Left lung (tissue), 10 donors: ENCODE results near the gene PARP16. TPM values are rescaled to one million over a fixed set of nuclear protein-coding genes. Genes with fewer than 3 reads are reported as not detected.
"Not testable (repeated sequence)": the region's sequence is repeated elsewhere in the genome, so short reads cannot be mapped to it uniquely, and the experiment has no call there.

Experiments used
- ATAC-seq: fragments of 200-7000 bp; cut with Tn5 transposase; one replicate; pipeline ENCODE4 v1.9.1; 2020; ENCODE audit warnings: moderate library complexity
- DNase-seq, 4 donors: peaks; one replicate each; pipeline ENCODE4 v3.0.0-alpha.2; 2013 to 2020
- H3K27ac ChIP-seq, 2 donors: fragments of 200-600 bp; sonication (generic) in 1 of 2; one replicate each; pipeline versions ENCODE4 v1.5.0 to v1.8.0; 2020 to 2021
- H3K27me3 ChIP-seq, 2 donors: fragments of 200-600 bp; sonication (generic) in 1 of 2; one replicate each; pipeline versions ENCODE4 v1.5.0 to v1.8.0; 2020 to 2021
- H3K36me3 ChIP-seq, 2 donors: fragments of 200-600 bp; sonication (generic) in 1 of 2; one replicate each; pipeline versions ENCODE4 v1.5.0 to v1.8.0; 2020 to 2021
- H3K4me1 ChIP-seq, 2 donors: fragments of 200-600 bp; one replicate each; pipeline ENCODE4 v1.8.0; 2021
- H3K4me3 ChIP-seq, 2 donors: fragments of 200-600 bp; sonication (generic) in 1 of 2; one replicate each; pipeline versions ENCODE4 v1.5.0 to v1.8.0; 2020 to 2021; ENCODE audit warnings: mild to moderate bottlenecking in 1 of 2
- H3K9me3 ChIP-seq, 2 donors: fragments of 200-600 bp; sonication (generic) in 1 of 2; one replicate each; pipeline versions ENCODE4 v1.5.0 to v1.8.0; 2020 to 2021
- intact Hi-C, 2 donors: fragments of 100-400 bp; cut with DNase I; formaldehyde crosslinking; loops; one replicate each; pipeline versions ENCODE4 v1.11.2 to v1.14.2; 2022
- polyA plus RNA-seq, 6 donors: library from polyadenylated mRNA; unstranded; fragments of 120-200 nt; gene quantifications; one replicate each; pipeline ENCODE4 v1.2.1, GENCODE V29; 2013; ENCODE audit not compliant: insufficient read length in 6 of 6
- total RNA-seq, 2 donors: library from RNA; stranded (reverse); fragmentation: NEBNext Ultra II Directional; extraction: Animal tissue kit (Norgen Biotek cat#: 25700); gene quantifications; one replicate each; pipeline ENCODE4 v1.2.1, GENCODE V29; 2021
- TF ChIP-seq, protein P1 (sequence below), 2 donors: fragments of 200-600 bp; sonication (generic) in 1 of 2; IDR thresholded peaks; one replicate each; pipeline versions ENCODE4 v1.5.0 to v1.8.0; 2021; ENCODE audit warnings: antibody characterized with exemption in 2 of 2
- donor health status: DM: no; HTN: yes; CAD: no.
- donor health status: DM: no; HTN: no; CAD: no.

Gene PARP16
- total and polyA plus RNA-seq, 8 donors = 8.0 to 22.2 (median 20.1) TPM

DNA sequence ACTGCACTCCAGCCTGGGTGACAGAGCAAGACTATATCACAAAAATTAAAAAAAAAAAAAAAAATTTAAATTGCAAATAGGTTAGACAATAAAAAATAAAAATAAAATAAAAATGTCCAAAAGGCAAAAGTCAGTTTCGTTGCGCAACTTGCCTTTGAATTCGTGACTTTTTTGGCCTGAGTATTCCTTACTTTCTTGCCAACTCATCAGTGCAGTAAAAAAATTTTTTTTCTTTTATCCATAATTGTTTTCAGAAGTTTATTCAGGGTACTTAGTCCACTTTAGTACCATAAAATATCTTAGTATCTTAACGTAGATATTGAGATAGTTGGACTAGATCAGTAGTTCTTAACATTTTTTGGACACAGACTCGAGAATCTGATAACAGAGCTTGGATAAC lies 53.0 kb downstream of the PARP16 start:
- no peaks in the 10 kb centered on the region for H3K27me3 ChIP-seq
- H3K9me3 ChIP-seq = no peaks in the 10 kb centered on the region
- ATAC-seq (no peak), DNase-seq (no peak)
- no peak overlapping the region for H3K27ac ChIP-seq
- H3K36me3 ChIP-seq = no peaks in the 10 kb centered on the region
- H3K4me1 ChIP-seq = no peaks in the 10 kb centered on the region
- TF ChIP-seq, protein P1, sequence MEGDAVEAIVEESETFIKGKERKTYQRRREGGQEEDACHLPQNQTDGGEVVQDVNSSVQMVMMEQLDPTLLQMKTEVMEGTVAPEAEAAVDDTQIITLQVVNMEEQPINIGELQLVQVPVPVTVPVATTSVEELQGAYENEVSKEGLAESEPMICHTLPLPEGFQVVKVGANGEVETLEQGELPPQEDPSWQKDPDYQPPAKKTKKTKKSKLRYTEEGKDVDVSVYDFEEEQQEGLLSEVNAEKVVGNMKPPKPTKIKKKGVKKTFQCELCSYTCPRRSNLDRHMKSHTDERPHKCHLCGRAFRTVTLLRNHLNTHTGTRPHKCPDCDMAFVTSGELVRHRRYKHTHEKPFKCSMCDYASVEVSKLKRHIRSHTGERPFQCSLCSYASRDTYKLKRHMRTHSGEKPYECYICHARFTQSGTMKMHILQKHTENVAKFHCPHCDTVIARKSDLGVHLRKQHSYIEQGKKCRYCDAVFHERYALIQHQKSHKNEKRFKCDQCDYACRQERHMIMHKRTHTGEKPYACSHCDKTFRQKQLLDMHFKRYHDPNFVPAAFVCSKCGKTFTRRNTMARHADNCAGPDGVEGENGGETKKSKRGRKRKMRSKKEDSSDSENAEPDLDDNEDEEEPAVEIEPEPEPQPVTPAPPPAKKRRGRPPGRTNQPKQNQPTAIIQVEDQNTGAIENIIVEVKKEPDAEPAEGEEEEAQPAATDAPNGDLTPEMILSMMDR (IDR thresholded peaks at IDR 0.05) = no peak
- no peak overlapping the region for H3K4me3 ChIP-seq
- intact Hi-C loops = no loop called here

DNA sequence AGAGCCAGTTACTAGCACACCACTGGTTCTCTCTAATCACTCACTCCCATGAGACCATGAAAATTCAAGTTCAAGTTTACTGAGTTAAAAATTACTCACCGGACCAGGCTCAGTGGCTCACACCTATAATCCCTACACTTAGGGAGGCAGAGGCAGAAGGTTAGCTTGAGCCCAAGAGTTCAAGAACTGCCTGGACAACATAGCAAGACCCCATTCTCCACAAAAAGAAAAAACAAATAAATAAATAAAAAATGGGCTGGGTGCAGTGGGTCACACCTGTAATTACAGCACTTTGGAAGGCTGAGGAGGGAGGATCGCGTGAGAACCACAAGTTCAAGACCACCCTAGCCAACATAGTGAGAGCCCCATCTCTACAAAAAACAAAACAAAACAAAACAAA lies 54.2 kb downstream of the PARP16 start:
- no peak for ATAC-seq
- Histone ChIP-seq H3K9me3 (no peaks in the 10 kb centered on the region), H3K36me3 (no peaks in the 10 kb centered on the region), H3K27ac (no peak overlapping the region), H3K27me3 (no peaks in the 10 kb centered on the region), H3K4me3 (no peak overlapping the region), H3K4me1 (no peaks in the 10 kb centered on the region)
- TF ChIP-seq, protein P1 (IDR thresholded peaks at IDR 0.05) = no peak
- no peak for DNase-seq
- intact Hi-C loops = no loop called here

DNA sequence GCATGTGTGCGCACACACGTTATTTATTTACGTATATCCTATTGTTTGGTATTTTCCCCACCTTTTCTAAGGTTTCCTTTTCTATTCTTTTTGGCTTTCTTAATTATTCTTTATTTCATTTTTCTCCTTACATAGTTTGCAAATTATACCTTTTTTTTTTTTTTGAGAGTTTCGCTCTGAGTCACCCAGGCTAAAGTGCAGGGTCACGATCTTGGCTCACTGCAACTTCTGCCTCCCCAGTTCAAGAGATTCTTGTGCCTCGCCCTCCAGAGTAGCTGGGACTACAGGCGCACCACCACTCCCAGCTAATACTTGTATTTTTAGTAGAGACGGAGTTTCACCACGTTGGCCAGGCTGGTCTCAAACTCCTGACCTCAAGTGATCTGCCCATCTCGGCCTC lies 55.4 kb downstream of the PARP16 start:
- Histone ChIP-seq H3K4me1 (no peaks in the 10 kb centered on the region), H3K27ac (no peak overlapping the region), H3K9me3 (no peaks in the 10 kb centered on the region), H3K27me3 (no peaks in the 10 kb centered on the region), H3K4me3 (no peak overlapping the region), H3K36me3 (no peaks in the 10 kb centered on the region)
- intact Hi-C loops = no loop called here
- DNase-seq (no peak), ATAC-seq (no peak)
- TF ChIP-seq, protein P1 (IDR thresholded peaks at IDR 0.05) = no peak

DNA sequence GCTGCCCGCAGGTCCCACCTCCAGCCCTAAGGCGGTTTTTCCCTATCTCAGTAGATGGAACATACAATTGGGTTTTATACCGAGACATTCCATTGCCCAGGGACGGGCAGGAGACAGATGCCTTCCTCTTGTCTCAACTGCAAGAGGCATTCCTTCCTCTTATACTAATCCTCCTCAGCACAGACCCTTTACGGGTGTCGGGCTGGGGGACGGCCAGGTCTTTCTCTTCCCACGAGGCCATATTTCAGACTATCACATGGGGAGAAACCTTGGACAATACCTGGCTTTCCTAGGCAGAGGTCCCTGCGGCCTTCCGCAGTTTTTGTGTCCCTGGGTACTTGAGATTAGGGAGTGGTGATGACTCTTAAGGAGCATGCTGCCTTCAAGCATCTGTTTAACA lies 59.8 kb downstream of the PARP16 start:
- H3K9me3 ChIP-seq, intact Hi-C loops, H3K27ac ChIP-seq, DNase-seq, H3K4me1 ChIP-seq, H3K27me3 ChIP-seq, H3K36me3 ChIP-seq, ATAC-seq, H3K4me3 ChIP-seq: not testable (repeated sequence)

DNA sequence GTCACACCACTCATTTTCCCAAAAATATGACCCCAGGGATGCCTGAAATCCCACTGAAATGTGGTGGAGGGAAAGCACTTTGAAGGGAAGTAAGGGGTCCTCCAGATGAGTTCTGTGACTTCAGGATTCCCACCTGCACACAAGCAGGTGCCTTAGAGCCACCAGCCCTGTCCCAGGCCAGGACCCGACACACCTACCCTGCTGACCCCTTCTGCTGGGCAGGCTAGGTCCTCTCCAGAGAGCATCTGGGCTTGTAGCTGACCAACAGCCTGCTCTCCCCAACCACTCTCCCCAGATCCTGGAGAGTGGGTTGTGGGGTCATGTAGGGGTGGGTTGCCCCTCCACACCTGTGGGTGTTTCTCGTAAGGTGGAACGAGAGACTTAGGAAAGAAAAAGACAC lies 60.5 kb downstream of the PARP16 start:
- intact Hi-C loops = no loop called here
- Histone ChIP-seq H3K4me1 (no peaks in the 10 kb centered on the region), H3K9me3 (no peaks in the 10 kb centered on the region), H3K36me3 (no peaks in the 10 kb centered on the region), H3K4me3 (no peak overlapping the region), H3K27ac (no peak overlapping the region), H3K27me3 (no peaks in the 10 kb centered on the region)
- no peak for DNase-seq
- ATAC-seq = no peak
- TF ChIP-seq, protein P1 (IDR thresholded peaks at IDR 0.05) = no peak

DNA sequence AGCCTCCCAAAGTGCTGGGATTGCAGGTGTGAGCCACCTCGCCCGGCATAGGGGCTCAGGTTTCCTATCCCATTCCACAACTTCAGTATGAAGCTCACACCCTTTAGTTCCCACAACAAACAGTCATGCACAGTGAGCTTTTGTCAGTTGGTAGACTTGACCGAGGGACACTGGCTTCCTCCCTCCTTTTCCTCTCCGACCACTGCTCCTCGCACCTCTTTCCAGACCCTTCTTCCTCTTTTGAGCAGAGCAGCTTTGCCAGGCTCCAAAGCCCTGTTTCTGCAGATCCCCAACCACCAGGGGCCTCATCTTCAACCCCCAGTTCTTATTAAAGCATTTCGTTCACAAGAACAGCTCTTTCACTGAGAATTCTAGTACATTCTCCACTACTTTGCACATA lies 62.7 kb downstream of the PARP16 start:
- Histone ChIP-seq H3K27ac (no peak overlapping the region), H3K27me3 (no peaks in the 10 kb centered on the region), H3K9me3 (no peaks in the 10 kb centered on the region), H3K36me3 (no peaks in the 10 kb centered on the region), H3K4me3 (no peak overlapping the region), H3K4me1 (no peaks in the 10 kb centered on the region)
- TF ChIP-seq, protein P1 (IDR thresholded peaks at IDR 0.05) = no peak
- intact Hi-C loops = no loop called here
- no peak for ATAC-seq
- no peak for DNase-seq
